Thoracic aorta (tissue), 2 donors: ENCODE measurements around the gene CRIP3. TPM values are rescaled to one million over a fixed set of nuclear protein-coding genes. Genes with fewer than 3 reads are reported as not detected.

Experiments used
- ATAC-seq: fragments of 150-250 bp; one replicate; pipeline ENCODE4 v1.8.0; 2017; ENCODE audit warnings: low read depth; ENCODE audit not compliant: insufficient number of reproducible peaks, low FRiP score
- DNase-seq: peaks from one replicate; pipeline ENCODE4 v3.0.0-alpha.2; 2020; ENCODE audit warnings: low spot score
- H3K27ac ChIP-seq, 2 donors: fragments of 200-600 bp; sonication (generic); 1 replicate in 1 of 2; 2 replicates in 1 of 2; pipeline ENCODE4 v1.5.1; 2016; ENCODE audit warnings: mild to moderate bottlenecking in 2 of 2, moderate library complexity in 2 of 2
- H3K27me3 ChIP-seq: fragments of 200-600 bp; sonication (generic); replicated peaks from 2 replicates; pipeline ENCODE4 v1.6.0; 2016; ENCODE audit warnings: mild to moderate bottlenecking; ENCODE audit not compliant: insufficient read depth
- H3K36me3 ChIP-seq: fragments of 200-600 bp; sonication (generic); one replicate; pipeline ENCODE4 v1.5.1; 2016
- H3K4me1 ChIP-seq, 2 donors: fragments of 200-600 bp; sonication (generic); 1 replicate in 1 of 2; 2 replicates in 1 of 2; pipeline versions ENCODE4 v1.5.1 to v1.6.0; 2016; ENCODE audit warnings: low read depth in 2 of 2, mild to moderate bottlenecking in 1 of 2; ENCODE audit not compliant: control insufficient read depth in 1 of 2
- H3K4me3 ChIP-seq: fragments of 200-600 bp; sonication (generic); 2 replicates; pipeline ENCODE4 v1.5.1; 2016; ENCODE audit warnings: mild to moderate bottlenecking
- H3K9me3 ChIP-seq: fragments of 200-600 bp; sonication (generic); 2 replicates; pipeline ENCODE4 v1.5.1; 2016
- total RNA-seq, 2 donors: library from RNA; depleted of rRNA; stranded (reverse); fragments of >200 nt; gene quantifications; one replicate each; pipeline versions ENCODE4 v1.1.0 to v1.2.3, GENCODE V29; 2016
- TF ChIP-seq, protein P1 (sequence below): fragments of 200-600 bp; sonication (generic); IDR thresholded peaks from one replicate; pipeline ENCODE4 v1.5.1; 2019; ENCODE audit warnings: antibody characterized with exemption

Gene CRIP3
- total RNA-seq, 2 donors from 2014 or later = not detected

GRCh38 chr6:43339168-43339567 lies 30.5 kb upstream of the CRIP3 start:
- Histone ChIP-seq H3K4me3 (no peak overlapping the region), H3K27ac (no peak overlapping the region), H3K9me3 (no peaks in the 10 kb centered on the region), H3K36me3 (peaks cover 35% of the 10 kb centered on the region), H3K27me3 (no peaks in the 10 kb centered on the region), H3K4me1 (no peaks in the 10 kb centered on the region)
- DNase-seq (no peak), ATAC-seq (no peak)
- TF ChIP-seq, protein P1, sequence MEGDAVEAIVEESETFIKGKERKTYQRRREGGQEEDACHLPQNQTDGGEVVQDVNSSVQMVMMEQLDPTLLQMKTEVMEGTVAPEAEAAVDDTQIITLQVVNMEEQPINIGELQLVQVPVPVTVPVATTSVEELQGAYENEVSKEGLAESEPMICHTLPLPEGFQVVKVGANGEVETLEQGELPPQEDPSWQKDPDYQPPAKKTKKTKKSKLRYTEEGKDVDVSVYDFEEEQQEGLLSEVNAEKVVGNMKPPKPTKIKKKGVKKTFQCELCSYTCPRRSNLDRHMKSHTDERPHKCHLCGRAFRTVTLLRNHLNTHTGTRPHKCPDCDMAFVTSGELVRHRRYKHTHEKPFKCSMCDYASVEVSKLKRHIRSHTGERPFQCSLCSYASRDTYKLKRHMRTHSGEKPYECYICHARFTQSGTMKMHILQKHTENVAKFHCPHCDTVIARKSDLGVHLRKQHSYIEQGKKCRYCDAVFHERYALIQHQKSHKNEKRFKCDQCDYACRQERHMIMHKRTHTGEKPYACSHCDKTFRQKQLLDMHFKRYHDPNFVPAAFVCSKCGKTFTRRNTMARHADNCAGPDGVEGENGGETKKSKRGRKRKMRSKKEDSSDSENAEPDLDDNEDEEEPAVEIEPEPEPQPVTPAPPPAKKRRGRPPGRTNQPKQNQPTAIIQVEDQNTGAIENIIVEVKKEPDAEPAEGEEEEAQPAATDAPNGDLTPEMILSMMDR = no peak

DNA sequence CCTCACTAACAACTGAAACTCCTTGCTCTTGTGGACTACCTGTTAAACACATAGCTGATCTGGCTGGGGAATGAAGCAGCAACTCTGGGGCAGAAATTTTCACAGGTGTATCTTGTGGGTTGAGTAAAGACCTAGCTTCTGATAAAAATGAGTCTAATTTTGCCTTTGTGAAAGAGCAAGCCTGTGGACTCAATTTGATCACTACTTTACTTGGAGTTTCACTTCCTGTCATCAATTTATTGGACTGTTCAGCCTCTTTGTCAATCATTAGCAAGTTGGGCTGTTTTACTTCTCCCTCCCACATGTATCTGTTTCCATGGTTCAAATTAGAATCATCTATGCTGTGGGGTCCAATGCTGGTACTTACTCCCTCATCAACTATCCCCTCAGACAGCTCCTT lies 29.6 kb upstream of the CRIP3 start:
- H3K9me3 ChIP-seq = no peaks in the 10 kb centered on the region
- ATAC-seq = no peak
- no peaks in the 10 kb centered on the region for H3K4me1 ChIP-seq
- H3K27me3 ChIP-seq = no peaks in the 10 kb centered on the region
- no peak overlapping the region for H3K27ac ChIP-seq
- no peak for DNase-seq
- no peak overlapping the region for H3K4me3 ChIP-seq
- TF ChIP-seq, protein P1 = no peak
- H3K36me3 ChIP-seq = peaks cover 32% of the 10 kb centered on the region

DNA sequence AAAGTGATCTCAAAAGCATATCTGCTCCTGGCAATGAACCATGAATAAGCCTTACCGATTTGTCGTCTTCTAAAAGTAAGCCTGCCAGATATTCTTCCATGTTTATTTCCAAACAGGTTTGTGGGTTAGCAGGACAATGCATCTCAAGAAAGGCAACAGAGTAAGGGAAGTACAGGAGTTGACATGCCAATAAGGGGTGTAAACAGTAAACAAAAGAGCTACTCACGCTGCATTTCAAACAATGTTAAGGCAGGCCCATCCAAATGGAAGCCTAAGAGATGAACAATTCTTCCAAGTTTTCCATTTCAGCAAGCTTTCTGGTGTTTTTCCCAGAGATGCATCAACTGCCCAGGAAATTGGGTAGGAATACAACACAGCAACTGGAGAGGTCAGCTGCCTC lies 27.8 kb upstream of the CRIP3 start:
- ATAC-seq = no peak
- no peaks in the 10 kb centered on the region for H3K27me3 ChIP-seq
- H3K9me3 ChIP-seq = no peaks in the 10 kb centered on the region
- no peak overlapping the region for H3K4me3 ChIP-seq
- DNase-seq = no peak
- no peaks in the 10 kb centered on the region for H3K4me1 ChIP-seq
- H3K36me3 ChIP-seq = peaks cover 23% of the 10 kb centered on the region
- TF ChIP-seq, protein P1 = no peak
- no peak overlapping the region for H3K27ac ChIP-seq

DNA sequence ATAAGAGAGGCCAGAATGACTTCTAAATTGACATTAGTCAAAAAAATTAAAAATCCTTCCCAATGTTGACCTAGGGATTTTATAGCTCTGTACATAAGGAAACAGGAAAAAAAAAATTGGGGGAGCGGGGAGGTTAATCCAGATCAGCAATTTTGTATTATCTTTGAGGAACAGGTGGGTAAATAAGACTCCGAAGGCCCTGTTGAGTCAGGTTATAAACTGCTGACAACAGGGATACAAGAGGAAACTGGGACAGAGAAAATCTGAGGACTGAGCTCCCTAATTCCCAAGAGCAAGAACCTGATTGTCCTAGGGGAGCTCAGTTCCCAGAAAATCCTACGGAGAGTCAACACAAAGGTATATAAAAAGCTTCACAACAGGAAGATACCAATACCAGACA lies 26.8 kb upstream of the CRIP3 start:
- TF ChIP-seq, protein P1 = no peak
- H3K4me1 ChIP-seq = no peaks in the 10 kb centered on the region
- H3K9me3 ChIP-seq = no peaks in the 10 kb centered on the region
- H3K4me3 ChIP-seq = no peak overlapping the region
- ATAC-seq (no peak), DNase-seq (no peak)
- H3K27me3 ChIP-seq = no peaks in the 10 kb centered on the region
- no peak overlapping the region for H3K27ac ChIP-seq
- peaks cover 22% of the 10 kb centered on the region for H3K36me3 ChIP-seq

DNA sequence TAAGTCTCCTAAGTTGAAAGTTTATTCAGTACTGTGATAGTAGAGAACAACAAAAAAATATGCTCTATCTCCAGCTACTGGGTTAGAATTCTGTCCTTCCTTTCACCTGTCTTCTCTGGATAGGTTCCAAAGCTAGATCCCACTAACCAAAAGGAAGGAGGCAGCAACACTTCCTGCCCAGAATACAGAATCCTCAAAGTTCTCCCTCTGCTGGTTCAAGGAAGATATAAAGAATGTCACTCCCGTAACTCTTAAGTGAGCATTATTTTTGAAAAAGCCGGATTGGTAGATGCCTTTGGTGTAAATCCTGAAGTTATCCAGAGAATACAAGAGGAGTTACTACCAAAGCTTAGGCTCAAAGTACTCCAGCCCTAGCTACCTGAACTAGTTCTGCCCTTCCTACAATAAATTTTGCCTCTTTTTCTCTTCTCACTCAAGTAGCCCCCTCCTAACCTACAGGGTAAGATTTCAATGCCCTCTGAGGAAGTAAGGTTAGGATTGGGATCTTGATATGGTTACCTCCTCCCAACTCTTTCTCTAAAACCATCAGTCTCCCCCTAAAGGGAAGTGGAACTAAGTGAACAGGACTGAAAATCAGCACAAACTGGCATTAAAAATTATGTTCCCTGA lies 26.0 kb upstream of the CRIP3 start:
- Histone ChIP-seq H3K27ac (no peak overlapping the region), H3K4me1 (no peaks in the 10 kb centered on the region), H3K27me3 (no peaks in the 10 kb centered on the region), H3K9me3 (no peaks in the 10 kb centered on the region), H3K36me3 (peaks cover 13% of the 10 kb centered on the region), H3K4me3 (no peak overlapping the region)
- ATAC-seq (no peak), DNase-seq (no peak)
- TF ChIP-seq, protein P1 = peak; percentile 41
